Measurements from ENCODE around the gene CDC14B.
"Not testable (repeated sequence)": the region's sequence is repeated elsewhere in the genome, so short reads cannot be mapped to it uniquely, and the experiment has no call there.

Gene CDC14B
- 2.2 to 9.9 reads per million in 2 donors for total RNA-seq

DNA sequence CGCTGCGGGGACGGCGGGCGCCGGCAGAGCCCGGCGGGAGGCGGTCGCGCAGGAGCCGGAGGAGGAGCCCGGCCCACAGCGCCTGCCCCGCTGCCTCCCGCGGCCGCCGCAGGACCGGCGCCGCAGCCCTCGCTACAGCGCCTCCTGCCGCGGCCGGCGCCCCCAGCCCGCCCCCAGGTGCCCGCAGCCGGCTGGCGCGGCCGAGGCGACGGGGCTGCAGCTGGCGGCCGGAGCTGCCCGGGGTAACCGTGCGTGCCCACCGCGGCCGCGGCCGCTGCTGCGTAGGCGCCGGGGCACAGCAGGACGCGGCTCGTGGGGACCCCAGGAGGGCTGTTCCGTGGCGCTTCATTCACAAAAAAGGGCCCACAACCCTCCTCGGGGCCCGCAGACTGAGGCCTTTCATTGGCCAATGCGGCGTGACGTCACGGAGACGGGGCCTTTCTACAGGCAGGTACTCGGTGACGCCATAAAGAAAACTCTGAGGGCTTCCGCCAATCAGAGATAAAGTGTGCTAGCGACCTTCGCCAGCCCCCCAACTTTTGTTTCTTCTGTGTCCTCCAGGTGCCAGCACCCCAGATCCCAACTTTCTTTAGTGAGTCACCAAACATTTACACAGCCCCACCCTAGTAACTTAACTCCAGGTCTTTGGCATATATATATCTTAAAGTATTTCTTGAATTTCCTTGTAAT lies at the start of gene CDC14B:
Gene CDC14B (minus strand): TSS at position 353 of the 690 bp plus-strand sequence. CDS start 465 bp downstream, outside the sequence.
- DNase-seq: peak; percentile 14 to 85 (median 57)

DNA sequence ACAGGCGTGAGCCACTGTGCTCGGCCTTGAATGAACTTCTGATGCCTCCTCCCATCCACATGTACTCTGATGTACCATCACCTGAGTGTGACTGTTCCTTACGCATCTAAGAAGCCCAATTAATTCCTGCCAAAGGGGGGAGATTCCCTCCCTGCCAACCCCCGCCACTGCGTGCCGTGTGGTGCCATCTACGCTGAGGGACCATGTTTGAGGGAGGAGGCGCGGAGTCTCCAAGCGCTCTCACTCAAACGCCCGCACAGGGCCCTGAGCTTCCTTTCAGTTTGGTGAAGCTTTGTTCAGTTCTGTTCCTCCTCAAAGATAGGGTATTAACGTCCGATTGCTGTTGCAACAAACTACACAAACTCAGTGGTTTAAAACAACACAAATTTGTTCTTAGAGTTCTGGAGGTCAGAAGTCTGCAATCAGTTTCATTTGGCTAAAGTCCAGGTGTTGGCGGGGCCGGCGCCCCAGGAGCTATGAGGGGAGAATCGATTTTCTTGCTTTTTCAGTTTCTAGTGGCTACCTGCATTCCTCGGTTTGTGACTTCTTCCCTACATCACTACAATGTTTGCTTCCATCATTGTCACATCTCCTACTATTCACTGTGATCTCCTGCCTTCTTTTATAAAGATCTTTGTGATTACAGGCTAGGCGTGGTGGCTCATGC lies 49.4 kb upstream of the CDC14B start:
- no peak for DNase-seq

DNA sequence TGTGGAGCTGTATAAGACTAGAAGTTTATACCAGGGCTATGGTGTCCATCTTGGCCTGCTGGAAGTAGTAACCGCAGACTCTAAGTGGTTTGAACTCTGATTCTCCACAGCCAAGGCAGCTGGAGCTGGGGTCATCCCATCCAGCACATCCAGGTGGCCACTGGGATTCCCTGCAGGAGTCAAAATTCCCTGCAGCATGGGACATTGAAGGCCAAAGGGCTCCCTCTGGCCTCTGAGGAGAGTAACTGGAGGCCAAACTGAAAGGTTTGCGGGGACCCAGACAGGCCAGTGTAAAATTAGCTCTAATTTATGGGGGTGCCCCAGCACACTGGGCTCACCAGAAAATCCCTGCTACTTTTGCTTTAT lies 47.7 kb upstream of the CDC14B start:
- DNase-seq: no peak

DNA sequence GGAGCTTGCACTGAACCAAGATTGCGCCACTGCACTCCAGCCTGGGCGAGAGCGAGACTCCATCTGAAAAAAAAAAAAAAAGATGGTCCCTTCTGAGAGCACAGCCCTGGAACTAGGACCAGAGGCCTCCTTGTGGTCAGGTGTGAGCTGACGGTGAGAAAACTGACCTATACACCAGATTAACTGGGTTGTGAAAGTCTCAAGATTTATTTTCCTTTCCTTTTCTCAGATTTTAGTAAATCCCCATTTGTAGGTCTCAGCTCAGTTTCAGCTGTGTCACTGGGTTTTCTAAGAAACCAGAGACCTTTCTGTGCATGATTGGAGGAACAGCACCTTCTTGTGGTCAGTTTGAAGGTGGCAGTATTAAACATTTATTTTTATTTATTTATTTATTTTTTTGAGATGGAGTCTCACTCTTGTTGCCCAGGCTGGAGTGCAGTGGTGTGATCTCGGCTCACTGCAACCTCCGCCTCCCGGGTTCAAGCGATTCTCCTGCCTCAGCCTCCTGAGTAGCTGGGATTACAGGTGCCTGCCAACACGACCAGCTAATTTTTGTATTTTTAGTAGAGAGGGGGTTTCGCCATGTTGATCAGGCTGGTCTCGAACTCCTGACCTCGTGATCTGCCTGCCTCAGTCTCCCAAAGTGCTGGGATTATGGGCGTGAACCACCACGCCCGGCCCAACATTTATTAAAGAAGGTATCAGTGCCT lies 47.2 kb upstream of the CDC14B start:
- peak in 2 of 5 experiments; percentile 11 to 68 for DNase-seq

DNA sequence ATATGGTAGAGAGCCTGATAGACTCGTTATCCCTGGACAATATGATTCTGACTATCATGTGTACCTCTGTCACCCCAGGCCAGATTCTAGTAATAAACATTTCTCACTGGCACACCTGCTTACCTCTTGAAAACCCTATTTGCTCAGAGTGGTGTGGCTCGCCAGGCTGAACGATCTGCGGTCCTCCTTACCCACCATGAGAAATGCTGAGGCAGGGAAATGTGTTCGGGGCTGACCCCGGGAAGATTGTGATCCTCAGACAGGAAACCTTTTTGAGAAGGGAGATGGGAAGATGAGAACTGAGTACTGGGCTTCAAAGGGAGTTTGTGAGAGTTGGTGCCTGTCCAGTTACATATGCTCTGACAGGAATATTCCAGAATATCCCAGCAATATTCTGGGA lies 46.1 kb upstream of the CDC14B start:
- DNase-seq: no peak

DNA sequence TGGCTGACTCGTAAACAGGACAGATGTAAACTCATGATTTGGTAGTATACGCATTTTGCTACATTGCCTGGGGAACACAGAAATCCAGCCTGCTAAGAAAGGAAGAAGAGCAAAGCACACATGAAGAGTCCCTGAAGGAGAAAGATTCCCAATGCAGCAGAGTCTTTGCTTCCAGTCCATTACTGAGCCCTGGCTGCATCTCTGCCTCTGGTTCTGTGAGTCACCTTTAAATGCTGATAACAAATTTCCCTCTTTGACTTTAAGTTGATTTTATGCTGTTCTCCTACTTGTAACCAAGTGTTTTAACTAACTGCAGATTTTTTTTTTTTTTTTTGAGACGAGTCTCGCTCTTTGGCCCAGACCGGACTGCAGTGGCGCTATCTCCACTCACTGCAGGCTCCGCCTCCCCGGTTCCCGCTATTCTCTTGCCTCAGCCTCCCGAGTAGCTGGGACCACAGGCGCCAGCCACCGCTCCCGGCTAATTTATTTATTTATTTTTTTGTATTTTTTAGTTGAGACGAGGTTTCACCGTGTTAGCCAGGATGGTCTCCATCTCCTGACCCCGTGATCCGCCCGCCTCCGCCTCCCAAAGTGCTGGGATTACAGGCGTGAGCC lies 44.0 kb upstream of the CDC14B start:
- DNase-seq: no peak

DNA sequence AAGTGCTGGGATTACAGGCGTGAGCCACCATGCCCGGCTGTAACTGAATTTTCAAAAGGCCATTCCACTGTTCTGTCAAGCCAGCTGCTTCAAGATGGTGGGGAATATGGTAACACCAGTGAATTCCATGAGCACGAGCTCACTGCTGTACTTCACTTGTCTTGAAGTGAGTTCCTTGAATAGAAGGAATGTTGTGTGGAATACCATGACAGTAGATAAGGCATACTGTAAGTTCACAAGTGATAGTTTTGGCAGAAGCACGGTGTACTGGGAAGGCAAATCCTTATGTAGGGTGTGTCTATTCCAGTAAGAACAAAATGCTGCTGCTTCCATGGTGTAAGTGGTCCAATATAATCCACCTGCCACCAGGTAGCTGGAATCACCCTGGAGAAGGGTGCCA lies 42.1 kb upstream of the CDC14B start:
- no peak for DNase-seq

DNA sequence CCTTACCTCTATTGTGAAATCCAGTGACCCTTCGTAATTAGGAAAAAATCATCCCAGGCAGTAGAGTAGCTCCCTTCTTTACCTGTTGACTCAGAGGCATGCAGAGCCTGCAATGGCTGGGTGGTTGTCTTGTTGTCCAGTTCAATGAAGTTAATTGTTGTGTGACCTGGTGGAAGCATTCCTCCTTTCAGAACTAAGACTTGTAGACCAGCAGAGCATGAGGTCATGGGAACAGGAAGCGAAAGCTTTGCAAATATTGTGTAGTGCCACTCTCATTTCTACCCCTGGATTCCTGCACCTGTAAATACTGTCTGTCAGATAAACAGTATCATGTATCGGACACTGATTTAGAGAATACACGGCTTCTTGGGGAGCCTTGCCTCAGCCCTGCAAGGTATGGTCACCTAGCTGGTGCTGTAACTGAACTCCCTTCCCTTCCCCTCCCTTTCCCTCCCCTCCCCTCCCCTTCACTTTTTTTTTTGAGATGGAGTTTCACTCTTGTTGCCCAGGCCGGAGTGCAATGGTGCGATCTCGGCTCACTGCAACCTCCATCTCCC lies 41.1 kb upstream of the CDC14B start:
- DNase-seq: no peak

DNA sequence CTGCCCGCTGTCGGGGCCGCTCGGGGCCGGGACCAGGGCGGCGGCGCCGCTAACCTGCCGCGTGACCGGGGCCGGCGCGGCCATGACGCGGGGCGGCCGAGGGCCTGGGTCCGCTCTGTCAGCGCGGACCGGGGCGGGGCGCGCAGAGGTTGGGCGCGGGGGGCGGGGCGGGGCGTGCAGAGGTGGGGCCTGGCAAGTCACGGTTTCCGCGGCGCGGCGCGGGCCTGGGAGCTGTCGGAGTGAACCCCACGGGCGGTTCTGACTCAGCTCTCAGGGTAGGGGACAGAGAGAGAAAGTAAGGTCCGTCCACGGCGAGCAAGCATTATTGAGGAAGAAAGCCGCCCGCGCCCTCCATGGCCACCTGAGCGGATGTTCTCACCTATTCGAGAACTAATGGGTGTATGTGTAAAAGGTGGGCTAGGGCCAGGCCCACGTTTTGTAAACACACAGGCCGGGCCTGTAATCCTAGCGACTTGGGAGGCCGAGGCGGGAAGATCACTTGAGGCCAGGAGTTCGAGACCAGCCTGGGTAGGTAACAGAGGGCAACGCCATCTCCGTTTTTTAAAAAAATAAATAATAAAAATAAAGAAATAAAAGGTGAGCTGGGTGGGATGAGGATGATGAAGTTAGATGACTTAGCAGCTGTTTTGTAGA lies 35.7 kb upstream of the CDC14B start, which contains the start of gene PRXL2C:
Gene PRXL2C (minus strand): TSS at position 120 of the 654 bp plus-strand sequence. CDS start 36 bp downstream, at position 84.
- DNase-seq: peak; percentile 63 to 80 (median 77)

DNA sequence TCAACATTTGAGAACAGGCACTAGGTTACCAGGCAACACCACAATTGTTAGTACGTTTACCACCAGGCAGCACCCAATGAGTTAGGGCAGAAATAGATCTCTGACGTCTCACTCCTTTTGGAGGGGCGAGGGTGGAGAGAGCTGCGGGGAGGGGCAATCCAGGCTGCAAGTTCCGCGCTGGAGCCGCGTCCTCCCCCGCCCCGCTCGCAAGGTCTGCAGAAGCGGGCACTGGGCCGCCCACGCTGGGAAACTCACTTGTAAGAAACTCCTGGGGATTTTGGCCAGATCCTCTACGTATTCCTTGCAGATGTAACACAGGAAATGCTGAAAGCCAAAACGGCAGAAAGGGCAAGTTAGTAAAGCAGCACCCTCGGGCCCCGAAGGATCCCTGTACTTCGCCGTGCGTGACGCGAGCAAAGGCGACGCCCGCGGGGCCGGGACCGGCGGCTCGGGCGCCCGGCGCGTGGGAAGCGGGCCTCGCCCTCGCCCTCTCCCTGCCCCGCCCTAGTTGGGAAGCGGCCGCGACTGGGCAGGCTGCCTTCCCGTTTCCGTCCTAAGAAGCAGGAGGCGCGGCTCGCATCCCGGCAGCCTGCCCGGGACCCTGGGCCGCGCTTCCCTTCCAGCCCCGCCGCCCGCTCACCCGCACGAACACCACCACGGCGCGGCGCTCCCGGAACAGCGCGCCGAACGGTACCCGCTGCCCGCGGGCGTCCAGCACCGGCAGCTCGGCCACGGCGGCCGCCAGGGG lies 35.0 kb upstream of the CDC14B start:
- peak; percentile 42 to 90 (median 78) for DNase-seq

DNA sequence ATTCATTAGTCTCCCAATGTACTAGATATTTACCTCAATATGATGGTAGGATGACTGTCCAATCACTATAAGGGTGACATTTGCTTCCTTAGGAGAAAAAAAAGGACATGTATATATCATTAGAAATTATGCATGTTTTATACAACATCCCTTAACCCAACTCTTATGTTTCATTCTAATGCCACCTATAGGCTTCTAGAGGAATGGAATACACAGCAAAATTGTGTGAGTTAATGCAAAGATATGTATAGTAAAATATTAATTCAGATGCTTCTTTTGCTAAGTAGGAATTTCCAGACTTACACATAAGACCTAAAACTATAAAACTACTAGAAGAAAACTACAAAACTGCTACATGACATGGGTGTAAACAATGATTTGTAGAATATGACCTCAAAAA lies 32.0 kb upstream of the CDC14B start:
- DNase-seq: peak in 1 of 5 experiments; percentile 41

DNA sequence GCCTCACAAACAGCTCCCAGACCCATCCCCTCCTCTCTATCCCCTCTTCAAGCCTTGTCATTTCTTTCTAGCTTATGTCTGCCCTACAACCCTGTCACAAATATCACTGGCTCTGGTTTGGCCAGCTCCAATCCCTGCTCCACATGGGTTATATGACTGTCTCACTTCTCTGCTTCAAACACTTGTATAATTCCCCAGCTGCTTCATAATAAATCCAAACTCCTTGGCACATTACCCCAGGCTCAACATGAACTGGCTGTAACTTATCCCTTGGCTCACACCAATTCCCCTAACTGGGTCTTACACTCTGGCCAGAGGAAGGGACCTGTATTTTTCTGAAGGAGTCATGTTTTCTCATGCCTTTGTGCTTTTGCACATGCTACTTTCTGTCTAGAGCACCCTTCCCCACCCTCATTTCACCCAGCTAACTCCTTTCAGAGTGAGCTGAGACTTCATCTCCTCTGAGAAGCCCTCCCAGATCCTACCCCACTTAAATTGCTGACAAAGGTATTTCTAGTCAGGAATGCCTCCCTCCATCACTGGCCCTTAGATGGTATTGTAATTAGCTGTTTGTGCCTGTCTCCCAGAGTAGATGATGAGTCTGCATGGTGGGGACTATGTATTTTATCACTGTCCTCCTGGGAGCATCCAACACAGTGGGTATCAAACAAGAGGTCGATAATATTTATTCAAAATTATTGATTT lies 30.1 kb upstream of the CDC14B start:
- DNase-seq: no peak

DNA sequence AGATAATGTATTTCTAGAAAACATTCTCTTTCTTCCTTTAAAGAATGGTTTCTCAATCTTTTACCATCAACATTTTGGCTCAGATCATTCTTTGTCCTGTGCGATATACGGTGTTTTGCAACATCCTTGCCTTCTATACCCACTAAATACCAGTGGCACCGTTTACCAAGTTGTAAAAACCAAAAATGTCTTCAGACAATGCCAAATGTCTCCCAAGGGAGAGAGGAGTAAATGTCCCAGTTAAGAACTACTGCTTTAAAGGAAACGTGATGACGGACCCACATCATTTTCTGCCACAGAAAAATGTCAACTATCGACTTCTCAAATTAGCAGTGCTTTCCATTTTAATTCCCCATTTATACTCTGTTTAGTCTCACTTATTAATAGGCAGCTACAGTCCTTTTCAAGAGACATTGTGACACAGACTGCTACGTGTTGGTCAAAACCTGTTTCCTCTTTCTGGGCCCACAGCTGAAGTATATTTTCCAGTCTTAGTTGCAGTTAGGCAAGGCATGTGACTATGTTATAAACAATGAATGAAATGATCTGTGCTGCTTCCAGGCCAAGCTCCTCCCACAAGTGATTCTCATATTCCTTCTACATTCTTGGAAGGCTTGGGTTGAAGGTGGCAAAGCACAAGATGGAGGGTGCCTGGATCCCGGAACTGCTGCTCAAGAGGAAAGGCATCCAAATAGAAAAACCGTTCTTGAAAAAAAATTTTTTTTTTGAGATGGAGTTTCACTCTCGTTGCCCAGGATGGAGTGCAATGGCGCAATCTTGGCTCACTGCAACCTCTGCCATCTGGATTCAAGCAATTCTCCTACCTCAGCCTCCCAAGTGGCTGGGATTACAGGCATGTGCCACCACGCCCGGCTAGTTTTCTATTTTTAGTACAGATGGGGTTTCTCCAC lies 26.7 kb upstream of the CDC14B start:
- DNase-seq: no peak

DNA sequence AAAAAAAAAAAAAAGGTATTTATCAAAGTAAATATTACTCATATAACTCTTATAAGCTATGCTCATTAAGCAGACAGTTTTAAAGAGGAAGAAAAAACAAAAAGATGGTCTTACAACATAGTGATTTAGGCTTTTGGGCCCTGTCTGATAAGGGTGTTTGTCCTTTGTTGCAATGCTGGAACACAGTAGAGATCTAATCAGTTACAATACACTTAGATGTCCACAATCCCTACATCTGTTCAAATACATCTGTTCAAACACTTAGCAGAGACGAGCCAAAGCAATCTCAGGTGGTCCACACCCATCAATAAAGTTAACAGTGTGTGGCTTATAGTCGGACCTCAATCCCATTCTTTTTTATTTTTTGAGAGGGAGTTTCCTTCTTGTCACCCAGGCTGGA lies 24.5 kb upstream of the CDC14B start:
- no peak for DNase-seq

DNA sequence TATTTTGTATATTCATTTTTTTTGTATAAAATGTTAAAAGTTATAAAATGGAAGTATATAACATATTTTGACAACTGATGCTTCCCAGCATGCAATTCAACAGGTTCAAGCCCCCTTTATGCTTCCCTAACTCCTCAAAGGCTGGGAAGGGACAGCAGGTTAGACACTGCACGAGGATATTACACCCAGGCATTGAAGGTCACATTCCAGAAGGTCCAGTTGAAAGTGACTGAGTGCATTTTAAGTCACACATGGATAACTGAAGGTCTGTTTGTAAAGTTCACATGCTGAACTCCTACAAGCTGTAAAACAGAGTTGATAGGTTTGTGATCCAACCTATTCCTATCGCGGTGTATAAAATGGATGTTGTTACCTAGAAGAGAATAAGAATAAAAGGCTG lies 21.9 kb upstream of the CDC14B start:
- no peak for DNase-seq

DNA sequence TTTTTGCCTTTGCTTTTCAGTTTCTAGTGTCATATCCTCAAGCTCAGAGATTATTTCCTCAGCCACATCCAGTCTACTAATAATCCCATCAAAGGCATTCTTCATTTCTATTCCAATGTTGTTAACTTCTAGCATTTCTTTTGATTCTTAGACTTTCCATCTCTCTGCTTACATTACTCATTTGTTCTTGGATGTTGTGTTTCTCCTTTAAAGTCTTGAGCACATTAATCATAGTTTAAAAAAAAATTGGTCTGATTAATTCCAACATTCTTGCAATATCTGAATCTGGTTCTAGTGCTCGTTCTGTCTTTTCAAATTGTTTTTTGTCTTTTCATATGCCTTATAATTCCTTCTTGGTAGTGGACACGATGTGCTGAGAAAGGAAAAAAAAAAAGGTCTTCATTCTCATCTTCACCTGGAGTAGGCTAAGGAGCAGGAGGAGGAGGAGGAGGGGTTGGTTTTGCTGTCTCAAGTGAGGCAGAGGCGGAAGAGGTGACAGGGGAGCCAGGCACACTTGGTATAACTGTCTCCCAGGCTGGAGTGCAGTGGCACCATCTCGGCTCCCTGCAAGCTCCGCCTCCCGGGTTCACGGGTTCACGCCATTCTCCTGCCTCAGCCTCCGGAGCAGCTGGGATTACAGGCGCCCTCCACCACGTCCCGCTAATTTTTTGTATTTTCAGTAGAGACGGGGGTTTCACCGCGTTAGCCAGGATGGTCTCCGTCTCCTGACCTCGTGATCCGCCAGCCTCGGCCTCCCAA lies 19.1 kb upstream of the CDC14B start:
- no peak for DNase-seq

DNA sequence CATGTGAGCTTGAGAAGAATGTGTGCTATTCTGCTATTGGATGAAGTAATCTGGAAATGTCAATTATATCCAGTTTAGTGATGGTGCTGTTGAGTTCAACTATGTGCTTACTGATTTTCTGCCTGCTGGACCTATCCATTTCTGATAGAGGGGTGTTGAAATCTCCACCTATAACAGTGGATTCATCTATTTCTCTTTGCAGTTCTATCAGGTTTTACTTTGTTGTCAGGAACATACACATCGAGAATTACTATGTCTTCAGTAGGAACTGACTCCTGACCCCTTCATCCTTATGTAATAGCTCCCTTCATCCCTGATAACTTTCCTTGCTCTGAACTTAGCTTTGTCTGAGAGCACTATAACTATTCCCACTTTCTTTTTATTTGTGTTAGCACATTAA lies 16.7 kb upstream of the CDC14B start:
- no peak for DNase-seq

DNA sequence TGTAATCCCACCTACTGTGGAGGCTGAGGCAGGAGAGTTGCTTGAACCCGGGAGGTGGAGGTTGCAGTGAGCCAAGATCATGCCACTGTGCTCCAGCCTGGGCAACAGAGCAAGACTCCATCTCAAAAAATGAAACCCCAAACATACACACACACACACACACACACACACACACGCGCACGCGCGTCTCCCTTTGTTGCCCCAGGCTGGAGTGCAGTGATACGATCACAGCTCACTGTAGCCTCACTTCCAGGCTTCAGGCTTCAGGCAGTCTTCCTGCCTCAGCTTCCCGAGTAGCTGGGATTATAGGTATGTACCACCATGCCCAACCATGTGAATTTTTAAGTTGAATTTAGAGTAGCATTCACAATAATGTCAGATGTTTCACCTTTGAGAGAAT lies 13.9 kb upstream of the CDC14B start:
- not testable (repeated sequence) for DNase-seq

DNA sequence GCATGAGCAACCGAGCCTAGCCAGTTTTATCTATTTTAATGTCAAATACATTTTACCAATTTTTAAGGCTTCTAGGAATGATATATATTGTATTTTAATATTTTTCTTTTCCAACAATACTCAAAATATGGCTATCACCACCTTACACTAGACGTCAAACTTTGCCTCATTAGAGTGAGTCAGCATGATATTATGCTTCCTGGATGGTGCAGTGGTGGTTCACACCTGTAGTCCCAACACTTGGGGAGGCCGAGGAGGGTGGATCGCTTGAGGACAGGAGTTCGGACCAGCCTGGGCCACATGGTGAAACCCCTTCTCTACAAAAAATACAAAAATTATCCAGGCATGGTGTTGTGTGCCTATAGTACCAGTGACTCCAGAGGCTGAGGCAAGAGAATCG lies 7.3 kb upstream of the CDC14B start:
- no peak for DNase-seq
